ENCODE results near the gene KBTBD8.

KBTBD8 gene

DNA sequence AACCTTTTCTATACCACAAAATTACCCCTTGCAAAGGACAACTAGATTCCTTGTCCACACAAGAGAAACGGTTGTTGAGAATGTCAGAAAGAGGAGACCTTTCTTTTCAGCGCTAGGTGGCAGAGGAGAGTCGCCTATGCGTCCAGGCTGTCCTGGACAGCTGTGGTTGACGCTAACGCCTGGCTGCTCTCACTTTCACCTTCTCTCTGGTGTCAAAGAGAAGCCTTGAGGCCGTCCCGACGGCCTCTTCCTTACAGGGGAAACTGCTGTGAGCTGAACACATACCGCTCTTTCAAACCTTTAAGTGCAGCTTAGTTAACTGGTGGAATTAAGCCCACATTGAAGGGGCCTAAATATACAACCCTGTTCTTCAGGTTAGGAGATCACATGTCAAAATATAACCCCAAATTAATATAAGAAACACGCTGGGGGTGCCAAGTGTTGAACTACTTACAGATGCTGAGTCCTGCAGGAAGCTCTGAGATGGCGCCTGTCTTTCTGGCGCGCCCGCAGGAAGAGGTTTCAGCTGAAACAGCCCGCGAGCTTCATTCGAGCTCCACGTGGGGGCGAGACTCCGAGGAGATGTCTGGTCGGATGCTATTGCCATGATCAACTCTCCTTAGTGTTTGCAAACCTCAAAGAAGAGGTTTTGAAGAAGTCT is 26.1 kb upstream of the KBTBD8 start:
- DNase-seq = peak; percentile 60 to 75
- Histone ChIP-seq H3K4me1 (peaks cover 0 to 5% (median 0%) of the 10 kb centered on the region in 4 donors), H3K27me3 (no peaks in the 10 kb centered on the region), H3K36me3 (no peaks in the 10 kb centered on the region), H3K4me3 (peak overlapping the region; percentile 28 to 43), H3K9me3 (no peaks in the 10 kb centered on the region), H3K27ac (no peak overlapping the region)
- intact Hi-C loops (cut with DNase I; ENCODE audit: low total_unique reads) = no loop called here
- TF ChIP-seq, protein P1, sequence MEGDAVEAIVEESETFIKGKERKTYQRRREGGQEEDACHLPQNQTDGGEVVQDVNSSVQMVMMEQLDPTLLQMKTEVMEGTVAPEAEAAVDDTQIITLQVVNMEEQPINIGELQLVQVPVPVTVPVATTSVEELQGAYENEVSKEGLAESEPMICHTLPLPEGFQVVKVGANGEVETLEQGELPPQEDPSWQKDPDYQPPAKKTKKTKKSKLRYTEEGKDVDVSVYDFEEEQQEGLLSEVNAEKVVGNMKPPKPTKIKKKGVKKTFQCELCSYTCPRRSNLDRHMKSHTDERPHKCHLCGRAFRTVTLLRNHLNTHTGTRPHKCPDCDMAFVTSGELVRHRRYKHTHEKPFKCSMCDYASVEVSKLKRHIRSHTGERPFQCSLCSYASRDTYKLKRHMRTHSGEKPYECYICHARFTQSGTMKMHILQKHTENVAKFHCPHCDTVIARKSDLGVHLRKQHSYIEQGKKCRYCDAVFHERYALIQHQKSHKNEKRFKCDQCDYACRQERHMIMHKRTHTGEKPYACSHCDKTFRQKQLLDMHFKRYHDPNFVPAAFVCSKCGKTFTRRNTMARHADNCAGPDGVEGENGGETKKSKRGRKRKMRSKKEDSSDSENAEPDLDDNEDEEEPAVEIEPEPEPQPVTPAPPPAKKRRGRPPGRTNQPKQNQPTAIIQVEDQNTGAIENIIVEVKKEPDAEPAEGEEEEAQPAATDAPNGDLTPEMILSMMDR (IDR thresholded peaks at IDR 0.05) = peak; percentile 68 to 85

- intact Hi-C loops (cut with DNase I; ENCODE audit: low total_unique reads) = no loop called here
- Histone ChIP-seq H3K27me3 (peaks cover 0 to 4% of the 10 kb centered on the region in 2 donors), H3K9me3 (no peaks in the 10 kb centered on the region), H3K27ac (no peak overlapping the region), H3K4me3 (no peak overlapping the region), H3K4me1 (no peaks in the 10 kb centered on the region), H3K36me3 (no peaks in the 10 kb centered on the region)
- no peak for DNase-seq
- TF ChIP-seq, protein P1 (IDR thresholded peaks at IDR 0.05) = no peak
Measured at GRCh38 chr3:66980791-66981190, 17.3 kb upstream of the KBTBD8 start.

DNA sequence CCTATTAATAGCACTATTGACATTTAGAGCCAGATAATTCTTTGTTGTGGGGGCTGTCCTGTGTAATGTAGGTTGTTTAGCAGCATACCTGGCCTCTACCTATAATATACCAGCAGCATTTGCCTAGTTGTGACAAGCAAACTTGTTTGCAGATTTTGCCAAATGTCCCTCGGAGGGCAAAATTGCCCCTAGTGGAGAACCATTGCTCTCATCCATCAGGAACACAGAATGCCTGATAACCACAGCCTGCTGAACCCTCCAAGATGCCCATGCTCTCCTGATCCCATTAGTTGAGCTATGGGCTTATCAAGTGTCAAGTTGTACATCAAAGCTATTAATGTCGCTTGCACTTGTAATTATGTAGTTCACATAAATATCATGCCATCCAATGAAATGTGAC is 15.0 kb upstream of the KBTBD8 start:
- Histone ChIP-seq H3K4me1 (no peaks in the 10 kb centered on the region), H3K27ac (no peak overlapping the region), H3K4me3 (no peak overlapping the region), H3K27me3 (peaks cover 0 to 4% of the 10 kb centered on the region in 2 donors), H3K36me3 (no peaks in the 10 kb centered on the region), H3K9me3 (no peaks in the 10 kb centered on the region)
- TF ChIP-seq, protein P1 (IDR thresholded peaks at IDR 0.05) = no peak
- intact Hi-C loops (cut with DNase I; ENCODE audit: low total_unique reads) = no loop called here
- DNase-seq = no peak

- Histone ChIP-seq H3K27me3 (peaks cover 0 to 4% of the 10 kb centered on the region in 2 donors), H3K4me1 (no peaks in the 10 kb centered on the region), H3K27ac (no peak overlapping the region), H3K9me3 (no peaks in the 10 kb centered on the region), H3K4me3 (no peak overlapping the region), H3K36me3 (no peaks in the 10 kb centered on the region)
- DNase-seq = no peak
- TF ChIP-seq, protein P1 (IDR thresholded peaks at IDR 0.05) = no peak
- intact Hi-C loops (cut with DNase I; ENCODE audit: low total_unique reads) = no loop called here
Measured at GRCh38 chr3:66985336-66985920, 12.7 kb upstream of the KBTBD8 start.

DNA sequence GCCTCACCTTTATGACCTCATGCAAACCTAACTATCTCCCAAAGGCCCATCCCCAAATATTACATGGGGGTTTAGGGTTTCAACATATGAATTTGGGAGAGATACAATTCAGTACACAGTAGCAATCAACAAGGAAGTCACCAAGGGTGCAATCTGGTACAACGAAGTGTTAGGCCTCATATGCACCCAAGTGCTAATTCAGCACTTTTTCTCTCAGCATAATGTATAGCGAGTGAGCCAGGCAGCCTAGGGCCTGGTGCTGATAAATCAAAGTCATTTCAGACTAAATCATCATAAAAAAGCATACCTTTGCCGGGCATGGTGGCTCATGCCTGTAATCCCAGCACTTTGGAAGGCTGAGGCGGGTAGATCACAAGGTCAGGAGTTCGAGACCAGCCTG is 11.7 kb upstream of the KBTBD8 start:
- H3K36me3 ChIP-seq = no peaks in the 10 kb centered on the region
- intact Hi-C loops (cut with DNase I; ENCODE audit: low total_unique reads) = no loop called here
- peaks cover 0 to 4% of the 10 kb centered on the region in 2 donors for H3K27me3 ChIP-seq
- DNase-seq = no peak
- H3K9me3 ChIP-seq = no peaks in the 10 kb centered on the region
- TF ChIP-seq, protein P1 (IDR thresholded peaks at IDR 0.05) = no peak
- no peak overlapping the region for H3K27ac ChIP-seq
- no peak overlapping the region for H3K4me3 ChIP-seq
- no peaks in the 10 kb centered on the region for H3K4me1 ChIP-seq

All from tibial artery (tissue), 4 donors.